ENCODE measurements around the gene DMD. TPM values are rescaled to one million over a fixed set of nuclear protein-coding genes. Genes with fewer than 3 reads are reported as not detected.
"Not testable (repeated sequence)": the region's sequence is repeated elsewhere in the genome, so short reads cannot be mapped to it uniquely, and the experiment has no call there.

Gene DMD
- polyA plus RNA-seq, 1 donor from 2014 or later, result 3.1 TPM

DNA sequence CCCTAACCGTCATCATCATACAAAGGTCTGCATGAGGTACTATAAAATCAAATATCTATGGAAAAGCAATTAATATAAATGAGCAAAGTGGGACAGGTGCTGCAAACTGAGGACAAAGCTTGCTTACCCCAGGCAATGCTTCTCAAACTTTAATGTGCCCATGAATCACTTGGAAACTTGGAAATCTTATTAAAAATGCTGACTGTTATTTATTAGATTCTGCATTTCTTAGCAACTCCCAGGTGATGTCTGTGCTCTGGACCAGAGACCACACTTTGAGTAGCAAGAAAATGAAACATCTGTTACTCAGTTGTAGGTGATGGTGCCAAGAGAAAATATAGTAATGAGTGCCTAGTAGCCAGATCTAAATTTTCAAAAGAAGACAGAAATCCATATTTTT is 1249.1 kb downstream of the DMD start:
- H3K4me1 Mint-ChIP-seq, result peaks cover 0 to 1% (median 0%) of the 10 kb centered on the region in 3 donors
- H3K9me3 Mint-ChIP-seq, result peaks cover 1 to 7% (median 4%) of the 10 kb centered on the region in 3 donors
- H3K27me3 Mint-ChIP-seq, result no peaks in the 10 kb centered on the region
- no peaks in the 10 kb centered on the region for H3K36me3 Mint-ChIP-seq
- H3K4me3 Mint-ChIP-seq, result no peak overlapping the region
- no peak overlapping the region for H3K27ac Mint-ChIP-seq

DNA sequence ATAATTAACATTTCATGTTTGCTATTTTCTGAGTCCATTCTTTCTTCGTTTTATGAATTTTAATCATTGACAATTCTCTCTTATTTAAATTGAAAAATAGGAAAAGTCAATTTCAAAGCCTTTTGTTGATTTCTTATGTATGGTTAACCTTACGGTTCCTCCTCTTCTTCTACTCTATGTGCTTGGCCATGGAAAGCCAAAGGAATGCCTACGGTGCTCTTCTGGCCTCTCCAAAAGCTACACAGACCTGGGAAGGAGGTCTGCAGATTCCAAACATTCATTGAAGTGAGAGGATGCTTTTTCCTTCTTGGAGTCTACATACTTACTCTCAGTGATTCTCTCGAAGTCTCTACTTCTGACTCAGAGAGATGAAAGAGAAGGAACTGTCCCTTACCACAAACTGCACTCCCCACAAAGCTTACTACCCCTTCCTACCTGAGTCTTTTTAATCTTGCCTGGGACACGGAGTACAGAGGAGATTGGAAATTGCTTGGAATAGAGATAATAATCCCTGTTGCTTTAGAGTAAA is 1276.4 kb downstream of the DMD start:
- H3K27me3 Mint-ChIP-seq, result no peaks in the 10 kb centered on the region
- H3K4me1 Mint-ChIP-seq, result peaks cover 0 to 1% (median 0%) of the 10 kb centered on the region in 3 donors
- peaks cover 0 to 4% (median 1%) of the 10 kb centered on the region in 3 donors for H3K9me3 Mint-ChIP-seq
- H3K36me3 Mint-ChIP-seq, result peaks cover under 1% of the 10 kb centered on the region
- H3K4me3 Mint-ChIP-seq, result no peak overlapping the region
- no peak overlapping the region for H3K27ac Mint-ChIP-seq

GRCh38 chrX:31934015-31934414 is 1277.3 kb downstream of the DMD start:
- Mint-ChIP-seq H3K4me1 (peaks cover 0 to 1% (median 0%) of the 10 kb centered on the region in 3 donors), H3K9me3 (peaks cover 0 to 3% (median 3%) of the 10 kb centered on the region in 3 donors), H3K4me3 (no peak overlapping the region), H3K36me3 (no peaks in the 10 kb centered on the region), H3K27me3 (no peaks in the 10 kb centered on the region), H3K27ac (no peak overlapping the region)

DNA sequence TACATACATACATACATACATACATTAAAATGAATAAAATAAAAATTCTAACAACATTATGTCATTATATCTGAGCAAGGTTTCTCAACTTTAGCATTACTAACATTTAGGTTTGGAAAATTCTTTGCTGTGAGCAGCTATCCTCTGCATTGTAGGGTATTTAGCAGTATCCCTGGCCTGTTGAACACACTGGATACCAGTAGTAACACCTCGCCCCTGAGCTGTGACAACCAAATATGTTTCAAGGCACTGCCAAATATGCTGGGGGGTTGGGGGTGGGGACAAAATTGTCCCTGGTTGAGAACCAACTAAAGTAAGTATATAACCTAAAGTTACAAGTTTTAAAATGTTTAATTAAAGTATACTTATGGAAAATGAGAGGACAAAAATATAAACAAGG is 1278.6 kb downstream of the DMD start:
- Mint-ChIP-seq H3K27me3 (no peaks in the 10 kb centered on the region), H3K9me3 (peaks cover 0 to 3% (median 0%) of the 10 kb centered on the region in 3 donors), H3K4me1 (peaks cover 0 to 1% (median 0%) of the 10 kb centered on the region in 3 donors), H3K27ac (no peak overlapping the region), H3K4me3 (no peak overlapping the region), H3K36me3 (no peaks in the 10 kb centered on the region)

DNA sequence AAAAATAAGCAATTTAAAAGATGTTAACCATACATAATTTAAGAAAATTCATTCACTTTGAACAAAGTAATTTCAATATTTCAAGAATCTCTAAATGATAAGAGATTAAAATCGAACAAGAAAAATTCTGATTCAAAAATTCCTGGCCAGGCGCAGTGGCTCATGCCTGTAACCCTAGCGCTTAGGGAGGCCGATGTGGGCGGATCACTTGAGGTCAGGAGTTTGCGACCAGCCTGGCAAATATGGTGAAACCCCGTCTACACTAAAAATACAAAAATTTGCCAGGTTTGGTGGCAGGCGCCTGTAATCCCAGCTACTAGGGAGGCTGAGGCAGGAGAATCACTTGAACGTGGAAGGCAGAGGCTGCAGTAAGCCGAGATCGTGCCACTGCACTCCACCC is 1279.0 kb downstream of the DMD start:
- H3K9me3 Mint-ChIP-seq, H3K4me3 Mint-ChIP-seq, H3K4me1 Mint-ChIP-seq, H3K27ac Mint-ChIP-seq, H3K36me3 Mint-ChIP-seq, H3K27me3 Mint-ChIP-seq: not testable (repeated sequence)

- Mint-ChIP-seq H3K27me3 (no peaks in the 10 kb centered on the region), H3K4me3 (no peak overlapping the region), H3K4me1 (peaks cover 0 to 1% (median 0%) of the 10 kb centered on the region in 3 donors), H3K27ac (no peak overlapping the region), H3K9me3 (peaks cover 0 to 3% (median 0%) of the 10 kb centered on the region in 3 donors), H3K36me3 (no peaks in the 10 kb centered on the region)
Measured at GRCh38 chrX:31931225-31931624, 1280.1 kb downstream of the DMD start.

- no peaks in the 10 kb centered on the region for H3K27me3 Mint-ChIP-seq
- H3K9me3 Mint-ChIP-seq, result peaks cover 0 to 5% (median 3%) of the 10 kb centered on the region in 3 donors
- no peak overlapping the region for H3K27ac Mint-ChIP-seq
- peaks cover 0 to 1% (median 0%) of the 10 kb centered on the region in 3 donors for H3K4me1 Mint-ChIP-seq
- H3K36me3 Mint-ChIP-seq, result no peaks in the 10 kb centered on the region
- H3K4me3 Mint-ChIP-seq, result no peak overlapping the region
Measured at GRCh38 chrX:31929366-31929765, 1282.0 kb downstream of the DMD start.

DNA sequence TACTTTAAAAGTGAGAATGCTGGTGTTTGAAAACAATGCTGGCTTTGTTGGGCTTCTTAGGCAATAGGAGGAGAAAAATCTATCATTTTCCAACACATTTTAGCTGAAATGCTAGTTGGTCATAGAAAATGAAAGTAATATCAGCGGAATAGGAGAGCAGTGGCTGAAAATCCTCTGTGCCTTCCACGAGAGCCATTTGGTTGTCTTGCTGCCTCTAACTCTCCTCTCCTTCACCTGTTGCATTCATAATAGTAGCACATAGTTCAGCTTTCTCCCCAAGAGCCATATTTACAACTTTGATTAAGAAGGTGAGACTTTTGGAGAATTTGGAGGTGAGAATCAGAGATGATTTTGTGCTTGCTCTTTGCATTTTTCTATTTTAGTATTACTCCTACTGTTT is 1290.1 kb downstream of the DMD start:
- Mint-ChIP-seq H3K9me3 (peaks cover 0 to 7% (median 4%) of the 10 kb centered on the region in 3 donors), H3K27me3 (peaks cover 2% of the 10 kb centered on the region), H3K4me3 (no peak overlapping the region), H3K4me1 (no peaks in the 10 kb centered on the region), H3K27ac (no peak overlapping the region), H3K36me3 (no peaks in the 10 kb centered on the region)

GRCh38 chrX:31909850-31910572 is 1301.3 kb downstream of the DMD start:
- Mint-ChIP-seq H3K27me3 (no peaks in the 10 kb centered on the region), H3K4me1 (no peaks in the 10 kb centered on the region), H3K4me3 (no peak overlapping the region), H3K27ac (no peak overlapping the region), H3K36me3 (no peaks in the 10 kb centered on the region), H3K9me3 (peaks cover 0 to 5% (median 5%) of the 10 kb centered on the region in 3 donors)

DNA sequence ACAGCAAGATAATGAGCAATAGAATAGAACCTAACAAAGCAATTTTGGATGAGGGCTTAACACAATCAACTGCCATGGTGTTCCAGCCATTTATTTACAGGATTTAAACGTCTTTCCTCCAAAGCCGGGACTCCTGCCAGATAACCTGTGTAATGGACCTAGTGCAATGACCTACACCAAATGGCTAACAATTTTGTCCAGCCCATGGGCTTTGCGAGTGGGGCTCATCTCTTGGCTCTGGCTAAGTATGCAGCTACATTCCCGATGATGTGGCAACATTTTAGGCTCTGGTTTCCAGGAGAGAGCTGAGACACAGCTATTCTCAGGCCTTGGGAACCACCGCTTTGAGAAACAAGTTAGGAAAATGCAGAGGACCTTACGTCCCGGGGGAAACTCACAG is 1317.2 kb downstream of the DMD start:
- Mint-ChIP-seq H3K4me1 (no peaks in the 10 kb centered on the region), H3K9me3 (peaks cover 0 to 2% (median 0%) of the 10 kb centered on the region in 3 donors), H3K27ac (no peak overlapping the region), H3K27me3 (no peaks in the 10 kb centered on the region), H3K36me3 (no peaks in the 10 kb centered on the region), H3K4me3 (no peak overlapping the region)

DNA sequence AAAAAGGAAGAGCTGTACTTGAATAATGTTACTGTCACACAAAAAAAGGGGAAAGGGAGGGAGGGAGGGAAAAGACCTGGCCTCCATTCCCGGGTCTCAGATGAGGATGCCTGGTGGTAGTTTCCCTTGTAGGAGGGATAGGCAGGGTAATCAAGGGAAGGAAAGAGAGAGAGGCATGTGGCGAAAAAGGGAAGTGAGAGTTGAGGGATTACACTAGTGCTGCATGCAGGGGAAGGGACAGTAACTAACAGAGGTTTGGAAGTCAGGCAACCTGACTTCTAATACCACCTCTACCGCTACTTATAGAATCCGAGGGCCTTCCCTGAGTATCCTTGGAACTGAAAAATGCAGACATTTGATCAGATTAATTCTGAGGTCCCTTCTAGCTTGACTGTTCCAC is 1317.8 kb downstream of the DMD start:
- Mint-ChIP-seq H3K9me3 (peaks cover 0 to under 1% (median 0%) of the 10 kb centered on the region in 3 donors), H3K27me3 (no peaks in the 10 kb centered on the region), H3K36me3 (no peaks in the 10 kb centered on the region), H3K4me1 (no peaks in the 10 kb centered on the region), H3K27ac (no peak overlapping the region), H3K4me3 (no peak overlapping the region)

GRCh38 chrX:31889088-31889487 is 1322.3 kb downstream of the DMD start:
- Mint-ChIP-seq H3K9me3 (peaks cover 0 to 2% (median 0%) of the 10 kb centered on the region in 3 donors), H3K4me1 (no peaks in the 10 kb centered on the region), H3K27ac (no peak overlapping the region), H3K36me3 (no peaks in the 10 kb centered on the region), H3K4me3 (no peak overlapping the region), H3K27me3 (no peaks in the 10 kb centered on the region)

GRCh38 chrX:31884535-31884934 is 1326.8 kb downstream of the DMD start:
- Mint-ChIP-seq H3K9me3 (peaks cover 0 to 8% (median 0%) of the 10 kb centered on the region in 3 donors), H3K27ac (no peak overlapping the region), H3K36me3 (no peaks in the 10 kb centered on the region), H3K27me3 (no peaks in the 10 kb centered on the region), H3K4me3 (no peak overlapping the region), H3K4me1 (no peaks in the 10 kb centered on the region)

GRCh38 chrX:31872007-31872406 is 1339.3 kb downstream of the DMD start:
- no peaks in the 10 kb centered on the region for H3K27me3 Mint-ChIP-seq
- no peaks in the 10 kb centered on the region for H3K36me3 Mint-ChIP-seq
- peaks cover 0 to 8% (median 0%) of the 10 kb centered on the region in 3 donors for H3K9me3 Mint-ChIP-seq
- no peak overlapping the region for H3K4me3 Mint-ChIP-seq
- no peak overlapping the region for H3K27ac Mint-ChIP-seq
- peaks cover 0 to 2% (median 0%) of the 10 kb centered on the region in 3 donors for H3K4me1 Mint-ChIP-seq

- Mint-ChIP-seq H3K4me3 (no peak overlapping the region), H3K4me1 (peaks cover 0 to 2% (median 0%) of the 10 kb centered on the region in 3 donors), H3K27ac (no peak overlapping the region), H3K36me3 (no peaks in the 10 kb centered on the region), H3K27me3 (no peaks in the 10 kb centered on the region), H3K9me3 (peaks cover 0 to 8% (median 0%) of the 10 kb centered on the region in 3 donors)
Measured at GRCh38 chrX:31870267-31870666, 1341.1 kb downstream of the DMD start.

DNA sequence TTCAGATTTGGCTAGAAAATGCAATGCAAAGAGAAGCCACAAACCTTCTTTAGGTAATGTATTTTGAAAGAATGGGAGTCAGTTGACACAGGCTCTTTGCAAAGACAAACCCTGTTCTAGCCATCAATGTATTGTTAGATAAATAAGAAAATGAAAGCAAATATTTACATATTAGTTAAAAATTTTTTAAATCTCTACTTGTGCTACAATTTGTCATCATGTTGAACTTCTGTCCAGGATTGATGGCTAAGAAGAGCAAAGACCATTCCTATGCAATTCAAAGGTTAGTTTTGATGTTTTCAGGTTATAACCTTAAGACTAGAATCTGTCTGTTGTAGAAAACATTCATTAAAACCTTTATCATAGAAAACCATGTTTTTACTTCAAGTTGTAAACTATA is 1350.7 kb downstream of the DMD start:
- no peak overlapping the region for H3K27ac Mint-ChIP-seq
- no peak overlapping the region for H3K4me3 Mint-ChIP-seq
- H3K36me3 Mint-ChIP-seq, result no peaks in the 10 kb centered on the region
- H3K27me3 Mint-ChIP-seq, result no peaks in the 10 kb centered on the region
- H3K9me3 Mint-ChIP-seq, result peaks cover 2% of the 10 kb centered on the region in 3 donors
- no peaks in the 10 kb centered on the region for H3K4me1 Mint-ChIP-seq
